GM19372 (cell line): Measurements from ENCODE around the gene KLHL8.
"Not testable (repeated sequence)": the region's sequence is repeated elsewhere in the genome, so short reads cannot be mapped to it uniquely, and the experiment has no call there.

Source experiments
- ATAC-seq: cut with Tn5 transposase; IDR thresholded peaks from one replicate; pipeline ENCODE4 v1.9.1; 2021; ENCODE audit warnings: mild to moderate bottlenecking, low read depth, moderate library complexity; ENCODE audit not compliant: unreplicated experiment

Gene KLHL8

GRCh38 chr4:87185146-87185870 is 35.1 kb downstream of the KLHL8 start:
- ATAC-seq: no peak

- ATAC-seq: no peak
Observed at GRCh38 chr4:87180767-87181166, 39.7 kb downstream of the KLHL8 start.

DNA sequence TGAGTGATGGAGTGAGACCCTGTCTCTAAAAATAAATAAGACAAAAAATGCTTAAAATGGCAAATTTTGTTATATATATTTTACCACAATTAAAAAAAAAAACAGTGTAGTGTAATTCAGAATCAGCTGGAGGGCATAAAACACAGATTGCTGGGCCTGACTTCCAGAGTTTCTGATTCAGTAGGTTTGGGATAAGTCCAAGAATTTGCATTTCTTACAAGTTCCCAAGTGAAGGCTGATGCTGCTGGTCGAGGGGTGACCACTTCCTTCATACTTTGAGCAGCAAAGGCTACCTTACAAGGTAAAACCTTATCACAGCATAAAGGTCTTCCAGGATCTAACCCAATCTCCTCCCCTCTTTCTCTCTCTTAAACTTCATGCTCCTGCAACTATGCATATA is 40.7 kb downstream of the KLHL8 start:
- ATAC-seq: no peak

DNA sequence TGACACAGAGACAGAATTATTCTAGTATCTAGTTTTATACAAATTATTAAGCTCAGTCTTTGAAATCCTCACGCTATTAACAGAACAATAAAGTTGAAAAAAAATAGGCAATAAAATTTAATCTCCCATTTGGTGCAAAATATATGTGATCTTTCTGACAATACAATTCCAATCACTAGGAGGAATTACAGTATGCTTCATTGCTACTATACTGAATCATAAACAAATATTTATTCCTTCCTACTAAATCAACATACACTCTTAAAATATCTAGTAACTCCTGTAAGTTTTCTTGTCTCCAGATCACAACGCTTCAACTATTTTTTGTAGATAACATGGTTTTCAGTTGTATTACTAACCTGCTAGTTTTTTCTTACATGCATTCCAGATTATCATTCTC is 45.7 kb downstream of the KLHL8 start:
- no peak for ATAC-seq

- ATAC-seq: no peak
Observed at GRCh38 chr4:87171944-87172343, 48.5 kb downstream of the KLHL8 start.

GRCh38 chr4:87166296-87166854 is 54.0 kb downstream of the KLHL8 start:
- no peak for ATAC-seq

- no peak for ATAC-seq
Observed at GRCh38 chr4:87165892-87166291, 54.5 kb downstream of the KLHL8 start.

- ATAC-seq: no peak
Observed at GRCh38 chr4:87153078-87153870, 67.1 kb downstream of the KLHL8 start.

DNA sequence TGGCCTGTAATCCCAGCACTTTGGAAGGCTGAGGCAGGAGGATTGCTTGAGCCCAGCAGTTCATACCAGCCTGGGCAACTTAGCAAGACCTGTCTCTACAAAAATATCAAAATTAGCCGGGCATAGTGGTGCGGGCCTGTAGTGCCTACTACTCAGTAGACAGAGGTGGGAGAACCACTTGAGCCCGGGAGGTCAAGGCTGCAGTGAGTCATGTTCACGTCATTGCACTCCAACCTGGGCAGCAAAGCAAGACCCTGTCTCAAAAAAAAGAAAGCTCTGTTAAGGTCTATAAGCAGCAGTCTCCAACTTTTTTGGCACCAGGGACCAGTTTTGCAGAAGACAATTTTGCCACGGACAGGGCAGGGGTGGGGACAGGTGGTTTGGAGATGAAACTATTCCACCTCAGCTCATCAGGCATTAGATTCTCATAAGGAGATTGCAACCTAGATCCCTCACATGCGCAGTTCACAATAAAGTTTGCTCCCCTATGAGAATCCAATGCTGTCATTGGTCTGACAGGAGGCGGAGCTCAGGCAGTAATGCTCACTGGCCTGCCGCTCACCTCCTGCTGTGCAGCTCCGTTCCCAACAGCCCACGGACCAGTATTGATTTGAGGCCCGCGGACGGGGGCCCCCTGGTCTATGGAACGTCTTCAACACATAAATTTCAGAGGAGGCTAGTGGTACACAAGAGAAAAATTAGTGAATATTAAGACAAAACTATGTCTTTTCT is 67.9 kb downstream of the KLHL8 start:
- ATAC-seq: no peak

- ATAC-seq: no peak
Observed at GRCh38 chr4:87151730-87152129, 68.7 kb downstream of the KLHL8 start.

DNA sequence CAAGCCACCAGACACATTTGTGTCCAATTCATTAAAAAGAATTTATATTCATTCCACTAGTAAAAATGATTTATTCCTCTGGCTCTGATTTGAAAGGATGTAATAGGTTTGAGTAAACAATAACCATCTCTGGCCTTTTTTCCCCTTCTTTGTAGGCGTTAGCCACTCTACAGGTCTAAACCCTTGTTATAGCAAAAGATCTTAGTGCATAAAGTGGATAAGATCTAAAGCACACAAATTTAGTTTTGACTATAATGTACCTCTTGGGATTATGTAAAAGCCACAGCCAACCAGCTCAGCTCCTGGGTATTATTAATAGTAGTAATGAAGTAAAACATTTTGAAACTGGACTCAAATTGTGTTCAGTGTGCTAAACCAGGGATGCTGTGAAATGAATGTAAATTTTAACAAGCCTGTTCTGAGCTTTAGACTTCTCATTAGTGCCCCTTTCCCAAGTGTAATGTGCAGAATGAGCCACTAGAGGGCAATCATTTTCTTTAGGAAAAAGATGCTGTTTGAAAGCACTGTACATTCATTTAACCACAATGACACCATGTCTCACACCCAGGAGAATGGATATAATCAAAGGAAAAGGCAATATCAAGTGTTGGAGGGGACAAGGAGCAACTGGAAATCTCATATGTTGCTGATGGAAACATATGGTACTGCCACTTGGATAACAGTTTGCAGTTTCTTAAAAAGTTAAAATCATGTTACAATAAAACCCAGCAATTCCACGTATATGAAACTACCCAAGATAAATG is 69.7 kb downstream of the KLHL8 start:
- ATAC-seq: peak; percentile 61

- no peak for ATAC-seq
Observed at GRCh38 chr4:87147116-87147515, 73.3 kb downstream of the KLHL8 start.

GRCh38 chr4:87145934-87146333 is 74.5 kb downstream of the KLHL8 start:
- ATAC-seq: not testable (repeated sequence)

DNA sequence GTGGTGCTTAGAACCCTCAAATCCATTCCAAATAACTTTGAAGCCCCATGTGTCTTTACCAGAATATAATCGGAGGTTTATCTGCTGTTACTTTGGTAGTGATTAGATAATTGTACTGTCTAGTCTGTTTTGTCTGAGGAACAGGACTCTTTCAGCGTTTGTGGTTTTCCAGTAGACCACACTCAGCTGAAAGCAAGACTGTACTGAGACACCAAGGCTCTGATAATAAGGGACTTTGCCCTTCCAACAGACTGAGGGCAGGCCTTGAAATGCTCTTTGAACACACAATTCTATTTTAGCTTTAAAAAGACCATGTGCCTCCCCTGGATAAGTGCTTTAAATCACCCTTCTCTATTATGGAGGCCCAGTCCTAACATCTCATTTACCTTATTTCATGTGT is 76.1 kb downstream of the KLHL8 start:
- ATAC-seq: no peak

GRCh38 chr4:87141428-87141827 is 79.0 kb downstream of the KLHL8 start:
- no peak for ATAC-seq

DNA sequence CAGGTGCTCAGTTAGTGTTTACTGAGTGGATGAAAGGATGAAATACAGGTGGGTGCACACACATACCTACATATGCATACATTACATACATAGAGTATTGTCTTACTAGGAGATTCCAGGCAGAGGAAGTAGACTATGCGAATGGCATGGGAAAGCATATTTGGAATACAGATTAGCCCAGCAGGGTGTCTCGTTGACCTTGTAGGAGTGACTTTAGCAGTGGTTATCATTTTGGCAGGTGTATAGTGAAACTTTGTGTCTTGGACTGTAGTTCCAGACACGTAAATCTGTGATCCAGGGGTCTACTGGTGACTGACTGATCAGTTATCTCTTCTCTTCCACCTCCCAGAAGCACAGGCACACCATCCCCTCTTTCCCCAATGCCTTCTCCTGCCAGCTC is 86.3 kb downstream of the KLHL8 start:
- ATAC-seq: no peak

GRCh38 chr4:87133183-87133582 is 87.2 kb downstream of the KLHL8 start:
- no peak for ATAC-seq

GRCh38 chr4:87132035-87132434 is 88.4 kb downstream of the KLHL8 start:
- ATAC-seq: no peak

- no peak for ATAC-seq
Observed at GRCh38 chr4:87130985-87131703, 89.3 kb downstream of the KLHL8 start.

- ATAC-seq: no peak
Observed at GRCh38 chr4:87129681-87130080, 90.7 kb downstream of the KLHL8 start.
